HG03354 (cell line): ENCODE results near the gene ACTRT2.

Experiments used
- ATAC-seq: cut with Tn5 transposase; IDR thresholded peaks from one replicate; pipeline ENCODE4 v1.9.1; 2021; ENCODE audit warnings: mild to moderate bottlenecking; ENCODE audit not compliant: unreplicated experiment, poor library complexity, severe bottlenecking

ACTRT2 gene

DNA sequence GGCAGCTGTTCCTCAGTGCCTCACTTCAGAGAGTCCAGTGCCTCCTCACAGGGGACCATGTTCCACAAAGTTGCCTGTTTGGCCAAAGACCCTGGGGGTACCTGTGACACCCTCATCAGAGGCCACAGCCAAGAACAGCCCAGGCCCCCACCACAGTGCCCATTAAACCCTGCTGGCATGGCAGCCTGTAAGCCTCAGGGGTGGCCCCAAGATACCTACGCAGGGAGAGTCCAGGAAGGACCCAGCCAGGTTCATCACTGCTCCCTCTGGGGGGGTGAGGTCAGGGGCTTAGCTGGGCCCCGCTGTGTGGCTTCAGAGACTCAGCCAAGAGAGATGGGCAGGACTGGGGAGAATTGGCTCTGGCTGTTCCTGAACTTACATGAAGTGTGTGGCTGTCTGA lies 28.6 kb downstream of the ACTRT2 start:
- ATAC-seq, result no peak

DNA sequence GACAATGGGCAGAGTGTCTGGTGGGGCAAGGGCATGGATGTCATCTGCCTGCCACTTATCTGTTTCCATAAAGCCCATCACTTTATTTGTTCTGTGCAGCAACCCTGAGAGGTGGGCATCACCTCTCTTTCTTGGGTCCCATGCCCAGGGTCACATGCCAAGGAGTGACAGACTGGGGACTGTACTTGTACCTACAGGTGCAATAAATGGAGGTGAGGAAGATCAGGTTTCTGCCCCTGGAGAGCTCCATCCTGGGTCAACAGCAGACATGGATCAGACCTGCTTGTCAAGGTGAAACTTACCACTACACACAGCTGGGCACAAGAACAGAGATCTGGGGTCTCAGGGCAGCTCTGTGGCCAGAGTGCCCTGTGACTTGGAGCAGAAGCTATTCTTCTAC lies 29.3 kb downstream of the ACTRT2 start:
- ATAC-seq, result no peak

DNA sequence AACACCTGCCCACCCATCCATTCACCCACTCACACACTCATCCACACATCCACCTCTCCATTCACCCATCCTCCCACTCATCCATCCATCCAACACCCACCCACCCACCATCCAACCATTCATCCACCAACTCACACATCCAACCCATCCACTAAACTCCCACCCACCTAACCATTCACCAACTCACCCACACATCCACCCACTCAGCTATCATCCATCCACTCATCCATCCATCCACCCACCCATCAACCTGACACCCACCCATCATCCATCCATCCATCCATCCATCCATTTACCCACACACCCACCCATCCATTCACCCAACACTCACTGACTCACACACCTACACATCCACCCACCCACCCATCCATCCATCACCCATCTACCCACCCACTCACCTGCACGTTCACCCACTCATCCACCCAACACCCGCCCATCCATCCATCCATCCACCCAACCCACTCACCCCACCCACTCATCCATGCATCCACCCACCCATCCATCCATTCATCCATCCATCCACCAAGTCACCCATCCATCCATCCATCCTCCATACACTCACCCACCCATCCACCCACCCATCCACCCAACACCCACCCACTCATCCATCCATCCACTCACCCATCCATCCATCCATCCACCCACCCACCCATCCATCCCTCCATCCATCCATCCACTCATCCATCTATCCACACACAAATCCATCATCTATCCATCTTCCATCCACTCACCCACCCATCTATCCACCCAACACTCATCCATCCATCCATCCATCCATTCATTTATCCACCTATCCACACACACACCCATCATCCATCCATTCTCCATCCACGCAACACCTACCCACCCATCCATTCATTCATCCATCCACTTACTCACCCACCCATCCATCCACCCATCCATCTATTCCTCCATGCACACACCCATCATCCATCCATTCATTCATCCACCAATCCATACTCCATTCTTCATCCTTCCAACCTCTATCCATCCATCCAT lies 30.3 kb downstream of the ACTRT2 start:
- no peak for ATAC-seq

DNA sequence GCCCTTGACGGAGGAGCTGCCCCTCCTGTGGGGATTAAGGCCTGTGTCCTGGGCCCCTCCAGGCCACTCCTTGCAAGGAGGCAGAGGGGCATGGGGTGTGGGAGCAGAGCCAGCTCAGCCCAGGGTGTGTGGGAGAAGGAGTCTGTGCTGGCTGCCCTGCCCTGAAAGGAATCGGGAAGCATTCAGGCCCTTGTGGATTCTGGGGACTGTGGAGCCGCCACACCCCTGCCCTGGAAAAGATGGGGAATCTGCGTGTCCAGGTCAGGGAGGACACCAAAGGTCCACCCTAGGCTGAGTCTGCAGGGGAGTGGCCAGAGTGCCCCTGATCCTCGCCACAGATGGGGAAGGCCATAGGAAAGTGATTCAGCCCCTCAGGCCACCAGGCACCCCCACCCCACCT lies 31.2 kb downstream of the ACTRT2 start:
- no peak for ATAC-seq

DNA sequence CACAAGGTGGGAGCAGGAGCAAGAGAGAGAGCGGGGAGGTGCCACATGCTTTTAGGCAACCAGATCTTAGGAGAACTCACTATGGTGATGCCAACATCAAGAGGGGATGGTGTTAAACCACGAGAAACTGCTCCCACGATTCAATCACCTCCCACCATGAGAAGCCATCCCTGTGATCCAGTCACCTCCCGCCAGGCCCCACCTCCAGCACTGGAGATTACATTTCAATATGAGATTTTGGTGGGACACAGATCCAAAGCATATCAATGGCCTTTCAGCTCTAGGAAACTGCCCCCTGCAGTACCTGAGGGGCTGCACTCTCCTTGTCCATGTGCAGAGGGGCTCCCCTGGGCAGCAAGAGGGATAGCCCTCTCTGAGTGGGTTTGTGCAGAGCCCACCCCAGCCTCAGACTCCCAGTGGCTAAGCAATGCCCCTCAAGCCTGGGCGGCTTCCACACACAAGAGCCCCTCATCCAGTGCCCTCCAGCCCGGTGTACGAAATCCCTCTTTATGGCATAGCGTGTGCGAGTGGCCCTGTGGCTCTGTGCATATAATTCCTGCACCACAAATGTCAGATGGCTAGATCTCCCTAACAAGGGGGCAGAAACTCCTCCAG lies 32.2 kb downstream of the ACTRT2 start:
- ATAC-seq, result no peak

DNA sequence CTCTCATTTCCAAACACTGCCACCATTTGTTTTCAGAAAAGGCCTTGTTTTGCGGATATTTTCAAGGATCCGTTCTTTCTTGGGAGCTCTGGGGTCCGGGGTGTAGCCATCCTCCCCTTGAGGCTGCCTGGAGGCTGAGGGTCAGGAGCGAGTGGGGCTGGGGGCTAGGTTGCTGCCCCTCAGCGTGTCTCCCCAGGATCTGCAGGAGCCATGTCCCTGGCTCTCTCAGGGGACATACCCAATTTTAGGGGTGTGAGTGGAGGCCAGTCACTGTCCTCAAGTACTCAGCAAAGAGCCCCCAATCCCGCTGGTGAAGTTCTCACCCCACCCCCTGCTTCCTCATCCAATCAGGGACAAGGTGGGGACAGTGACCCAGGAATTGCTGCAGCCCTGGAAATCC lies 32.7 kb downstream of the ACTRT2 start:
- no peak for ATAC-seq

DNA sequence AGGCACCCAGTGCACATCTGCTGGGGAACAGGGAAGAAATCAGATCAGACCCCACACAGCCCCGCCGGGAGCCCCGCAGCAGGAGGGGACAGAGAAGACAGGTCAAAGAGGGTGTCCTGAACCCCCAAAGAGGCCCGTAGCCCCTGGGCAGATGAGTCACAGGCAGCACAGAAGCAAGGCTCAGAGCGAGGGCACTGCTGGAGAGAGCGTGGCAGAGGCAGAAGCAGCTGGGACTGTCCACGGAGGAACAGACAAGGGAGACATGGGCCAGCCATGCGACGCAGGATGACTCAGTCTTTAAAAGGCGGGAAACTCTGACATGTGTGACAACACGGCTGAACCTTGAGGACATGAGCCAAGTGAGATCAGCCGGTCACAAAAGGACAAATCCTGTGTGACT lies 33.2 kb downstream of the ACTRT2 start:
- ATAC-seq, result no peak

DNA sequence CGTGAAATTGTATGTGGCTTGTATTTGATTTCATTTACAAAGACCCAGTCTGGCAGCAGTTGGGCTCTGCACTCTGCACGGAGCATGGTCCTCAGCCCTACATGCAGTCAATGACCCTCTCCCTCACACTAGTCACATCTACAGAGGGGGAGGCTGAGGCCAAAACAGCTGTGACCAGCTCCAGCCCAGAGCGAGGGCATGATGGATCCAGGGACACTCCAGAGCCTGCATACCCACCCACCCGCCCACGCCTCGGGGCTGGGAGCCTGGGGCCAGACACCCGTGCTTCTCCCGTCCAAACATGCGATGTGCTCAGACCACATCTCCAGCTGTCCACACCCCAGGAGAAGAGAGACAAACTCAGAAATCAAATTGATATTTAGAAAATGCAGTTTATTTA lies 33.8 kb downstream of the ACTRT2 start:
- no peak for ATAC-seq

DNA sequence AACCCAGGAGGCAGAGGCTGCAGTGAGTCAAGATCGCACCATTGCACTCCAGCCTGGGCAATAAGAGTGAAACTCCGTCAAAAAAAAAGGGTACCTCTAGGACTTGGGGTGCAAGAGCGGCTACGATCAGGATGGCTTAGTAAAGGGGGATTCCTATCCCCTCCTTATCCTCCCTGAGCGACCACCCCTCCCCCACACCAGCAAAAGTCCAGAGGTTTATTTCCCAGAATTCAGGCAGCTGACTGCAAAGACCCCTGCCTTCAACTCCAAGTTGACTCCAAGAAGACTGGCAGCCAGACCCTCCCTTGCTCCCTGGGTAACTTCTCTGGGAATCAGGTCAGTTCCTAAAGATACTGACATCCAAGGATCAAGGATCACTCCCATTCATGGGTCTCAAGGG lies 35.4 kb downstream of the ACTRT2 start:
- no peak for ATAC-seq

DNA sequence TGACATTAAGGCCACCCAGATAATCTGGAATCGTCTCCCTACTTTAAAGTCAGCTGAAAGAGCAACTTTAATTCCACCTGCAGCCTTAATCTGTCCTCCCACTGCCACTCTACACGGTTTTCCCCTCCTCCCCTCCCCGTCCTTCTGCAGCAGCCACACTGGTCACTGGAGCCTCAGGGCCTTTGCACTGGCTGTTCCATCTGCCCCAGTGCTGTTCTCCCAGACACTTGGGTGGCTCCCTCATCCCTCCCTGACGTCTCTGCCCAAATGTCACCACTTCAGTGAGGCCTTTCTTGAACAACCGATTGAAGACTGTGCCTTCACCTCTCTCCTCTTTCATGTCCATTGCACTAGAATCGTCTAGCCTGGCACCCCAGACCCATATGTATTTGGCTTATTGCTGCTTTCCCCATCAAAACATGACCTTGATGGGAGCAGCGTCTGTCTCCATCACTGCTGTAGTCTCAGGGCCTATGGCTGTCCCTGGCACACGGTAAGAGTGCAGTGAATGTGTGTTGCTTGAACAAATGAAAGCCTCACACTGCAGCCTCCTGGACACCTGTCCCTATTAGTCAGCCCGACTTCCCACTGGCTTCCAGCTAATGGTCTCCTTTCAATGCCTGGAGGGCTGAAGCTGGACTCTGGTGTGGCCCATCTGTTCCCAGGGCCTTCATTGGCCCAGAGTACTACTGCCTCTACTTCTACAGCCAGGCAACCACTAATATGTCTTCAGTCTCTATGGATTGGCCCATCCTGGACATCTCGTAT lies 37.2 kb downstream of the ACTRT2 start:
- ATAC-seq, result no peak

DNA sequence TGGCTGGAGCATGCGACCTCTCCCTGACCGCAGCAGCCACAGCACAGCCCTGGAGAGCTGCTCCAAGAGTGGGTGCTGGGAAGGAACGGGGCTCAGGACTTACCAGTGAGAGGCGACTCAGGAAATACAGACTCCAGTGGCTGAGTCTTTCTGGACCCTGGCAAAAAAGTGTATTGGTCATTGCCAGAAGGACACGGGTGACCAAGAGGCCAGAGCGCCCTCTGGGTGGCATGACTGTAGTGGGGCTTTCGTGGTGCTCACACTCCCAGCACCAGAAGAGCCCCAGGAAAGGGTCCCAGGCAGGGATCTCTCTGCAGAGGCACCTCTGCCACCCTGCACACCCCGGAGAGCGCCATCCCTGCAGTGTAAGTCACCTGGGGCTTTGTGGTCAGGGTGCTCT lies 38.9 kb downstream of the ACTRT2 start:
- no peak for ATAC-seq

DNA sequence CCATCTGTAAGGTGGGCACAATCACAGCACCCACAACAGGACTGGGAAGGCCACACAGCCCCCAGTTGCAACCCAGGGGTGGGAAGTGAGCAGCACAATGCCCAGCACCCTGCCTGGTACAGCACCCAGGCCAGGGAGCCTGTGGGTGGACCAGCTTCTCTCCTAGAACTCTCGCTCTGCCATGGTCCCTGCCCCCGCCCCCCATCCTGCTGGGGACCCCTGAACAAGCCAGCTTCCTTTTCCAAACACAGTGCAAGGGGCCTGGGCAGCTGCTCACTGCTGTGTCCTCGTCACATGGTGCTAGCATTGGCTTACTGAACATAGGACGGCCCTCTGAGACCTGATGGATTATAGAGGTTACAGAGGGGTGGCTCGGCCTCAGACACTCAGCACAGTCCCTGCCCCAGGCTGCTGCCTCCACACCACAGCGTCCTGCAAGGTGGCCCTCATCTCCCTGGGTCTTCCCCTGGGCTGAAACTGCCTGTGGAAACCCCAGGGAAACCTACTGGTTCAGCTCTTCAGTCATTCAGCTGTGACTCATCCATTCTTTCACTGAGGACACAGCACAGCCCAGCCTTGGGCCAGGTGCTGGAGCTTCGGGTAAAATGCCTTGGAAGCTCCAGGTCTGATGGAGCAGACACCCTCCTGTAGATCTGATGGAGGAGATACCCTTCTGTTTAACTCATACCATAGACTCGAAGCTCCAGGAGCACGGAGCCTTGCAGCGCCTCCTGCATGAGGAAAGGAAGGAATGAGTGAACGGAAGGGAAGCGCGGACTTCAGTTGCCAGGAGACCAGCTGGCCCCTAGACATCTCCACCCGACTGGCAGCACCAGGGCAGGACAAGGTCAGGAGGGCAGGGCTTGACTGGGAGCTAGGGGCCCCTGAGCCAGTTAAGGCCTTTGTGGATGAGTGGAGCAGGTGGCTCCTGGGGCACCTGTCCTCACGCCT lies 39.6 kb downstream of the ACTRT2 start:
- ATAC-seq, result no peak

DNA sequence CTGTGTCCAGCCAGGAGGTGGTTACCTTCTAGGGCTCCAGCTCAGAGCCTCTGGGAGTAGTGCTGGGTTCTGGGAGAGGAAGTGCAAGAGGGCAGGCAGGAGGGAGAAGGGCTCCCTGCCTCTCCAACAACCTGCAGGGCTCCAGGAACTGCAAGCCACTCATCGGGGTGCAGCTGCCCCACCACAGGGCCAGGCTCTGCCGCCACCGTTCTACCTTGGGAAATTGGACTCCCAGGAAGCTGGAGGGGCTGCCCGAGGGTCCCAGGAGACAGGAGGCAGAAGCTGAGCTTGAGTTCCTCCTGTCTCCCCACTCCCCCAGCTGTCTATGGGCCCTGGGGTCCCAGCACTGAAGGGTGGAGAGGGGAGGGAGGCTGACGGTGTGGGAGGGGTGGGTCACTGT lies 40.3 kb downstream of the ACTRT2 start:
- no peak for ATAC-seq

DNA sequence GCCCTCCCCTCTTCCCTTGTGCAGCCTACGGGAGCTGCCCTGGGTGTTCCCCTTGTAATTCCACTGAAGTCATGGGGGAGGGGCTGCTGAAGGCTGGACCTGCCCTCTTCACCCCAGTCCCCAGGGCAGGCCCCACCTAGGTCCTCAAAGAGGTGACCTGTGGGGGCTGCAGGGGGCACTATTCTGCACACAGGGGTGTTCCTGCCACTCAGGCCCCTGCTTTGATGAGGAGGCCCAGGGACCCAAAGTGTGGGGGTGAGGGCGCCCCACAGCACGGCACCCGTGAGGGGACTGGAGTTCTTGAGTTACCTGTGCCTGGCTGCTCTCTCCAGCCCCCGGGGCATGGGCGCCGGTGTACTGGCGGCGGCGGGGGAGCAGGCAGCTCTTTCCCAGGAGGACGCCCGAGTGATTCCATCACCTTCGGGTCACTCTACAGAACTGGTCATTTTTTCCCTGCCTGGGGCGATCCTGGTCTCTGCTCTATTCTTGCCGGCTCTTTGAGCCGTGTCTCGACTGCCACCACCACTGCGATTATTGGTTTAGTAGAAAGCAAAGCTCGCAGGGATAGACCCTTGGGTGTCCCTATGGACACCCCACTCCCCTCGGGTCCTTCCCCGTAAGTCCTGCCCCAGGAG lies 40.8 kb downstream of the ACTRT2 start:
- no peak for ATAC-seq

DNA sequence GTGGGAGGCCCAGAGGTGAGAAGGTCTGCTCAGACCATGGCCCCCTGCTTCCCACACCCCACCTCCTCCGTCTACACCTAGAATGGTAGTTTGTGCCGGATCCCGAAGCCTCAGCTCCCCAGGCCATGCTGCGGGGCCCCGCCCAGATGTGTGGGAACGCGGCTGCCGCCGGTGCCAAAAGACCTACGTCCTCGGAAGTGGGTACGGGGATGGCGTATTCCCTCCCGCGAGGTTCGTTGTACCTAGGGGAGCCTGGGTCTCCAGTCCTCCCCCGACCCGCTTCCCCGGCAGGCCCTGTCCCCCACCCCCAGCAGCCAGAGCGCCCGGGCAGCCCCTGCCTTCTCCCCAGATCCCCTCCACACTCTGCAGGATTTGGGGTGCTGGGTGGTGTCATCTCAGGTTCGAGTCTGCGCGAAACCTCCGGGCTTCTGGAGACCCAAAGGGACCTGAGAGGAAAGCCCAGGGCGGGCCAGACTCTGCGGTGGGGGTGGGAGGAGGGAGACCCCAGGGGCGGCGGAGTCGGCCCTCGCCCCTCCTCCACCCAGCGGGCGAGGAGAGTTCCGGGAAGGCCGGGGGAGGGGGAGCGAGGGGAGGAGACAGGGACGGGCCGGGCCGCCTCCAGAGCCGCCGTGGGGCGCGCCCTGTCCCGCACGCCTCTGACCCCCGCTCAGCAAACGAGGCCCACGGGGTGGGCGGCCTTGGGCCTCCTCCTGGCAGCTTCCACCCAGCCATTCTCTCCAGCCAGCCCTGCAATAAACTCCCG lies 41.5 kb downstream of the ACTRT2 start:
- ATAC-seq, result no peak

DNA sequence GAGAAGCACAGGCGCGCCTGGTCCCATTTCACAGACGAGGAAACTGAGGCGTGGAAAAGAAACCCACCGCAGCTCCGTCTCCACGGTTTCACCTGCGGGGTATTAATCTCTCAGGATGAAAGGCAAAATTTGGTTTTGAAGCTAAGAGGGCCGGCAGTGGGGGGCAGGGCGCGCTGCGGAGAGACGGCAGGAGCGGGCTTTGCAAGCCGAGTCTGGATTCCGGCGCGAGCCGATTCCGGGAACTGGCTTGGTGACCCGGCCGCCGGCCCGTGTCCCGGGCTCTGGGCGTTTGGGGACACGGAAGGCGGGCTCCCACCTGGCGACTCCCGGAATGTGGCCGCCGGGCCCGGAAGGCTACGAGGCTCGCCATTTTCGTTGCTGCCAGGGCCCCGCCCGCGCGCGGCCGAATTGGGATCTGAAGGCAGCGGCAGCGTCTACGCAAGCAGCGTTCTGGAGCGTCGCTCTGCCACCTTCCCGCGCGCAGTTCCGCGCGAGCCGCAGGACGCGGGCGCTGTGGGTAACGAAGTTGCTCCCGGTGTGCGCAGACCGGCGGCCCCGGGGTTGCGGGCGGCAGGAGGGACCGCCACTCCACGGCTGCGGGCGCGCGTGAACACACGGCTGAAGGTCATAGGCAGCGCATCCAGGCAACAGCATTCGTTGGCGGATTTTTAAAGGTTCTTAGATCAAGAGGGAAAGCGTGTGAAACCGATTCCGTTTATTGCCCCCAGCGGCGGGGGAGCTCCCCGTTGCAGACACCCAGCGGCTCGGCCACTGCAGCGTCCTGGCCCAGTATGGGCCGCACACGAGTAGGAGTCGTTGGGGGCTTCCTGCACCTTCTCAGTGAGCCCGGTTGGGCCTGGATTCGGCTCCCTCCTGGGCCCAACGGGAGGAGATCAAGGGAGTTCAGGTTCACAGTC lies 42.4 kb downstream of the ACTRT2 start:
- ATAC-seq, result no peak

DNA sequence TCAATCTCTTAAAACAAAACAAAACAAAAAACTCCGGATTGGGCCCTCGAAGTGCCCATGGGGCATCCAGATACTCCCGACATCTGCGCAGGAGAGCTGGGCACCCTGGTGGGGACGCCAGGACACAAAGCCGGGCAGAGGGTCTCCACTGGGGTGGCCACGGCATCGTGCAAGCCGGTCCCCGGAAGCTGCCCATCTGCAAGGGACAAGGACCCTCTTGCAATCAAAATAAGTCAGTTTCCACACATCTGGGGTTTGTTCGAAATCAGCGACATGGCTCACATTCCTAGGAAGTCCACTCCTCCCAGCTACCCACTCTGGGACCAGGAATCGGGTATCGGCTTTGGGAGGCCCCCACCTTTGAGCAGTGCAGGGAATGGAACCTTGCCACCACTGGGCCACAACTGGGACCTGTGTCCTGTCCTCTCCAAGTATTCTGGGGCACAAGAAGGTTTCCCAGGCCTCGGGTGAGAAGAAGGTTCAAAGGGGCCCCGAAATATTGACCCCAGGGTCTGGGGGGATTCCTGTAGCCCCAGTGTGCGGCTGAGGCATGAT lies 43.1 kb downstream of the ACTRT2 start:
- no peak for ATAC-seq
